Measurements from ENCODE around the gene DNAJC5G.
"Not testable (repeated sequence)": the region's sequence is repeated elsewhere in the genome, so short reads cannot be mapped to it uniquely, and the experiment has no call there.

Gene DNAJC5G

DNA sequence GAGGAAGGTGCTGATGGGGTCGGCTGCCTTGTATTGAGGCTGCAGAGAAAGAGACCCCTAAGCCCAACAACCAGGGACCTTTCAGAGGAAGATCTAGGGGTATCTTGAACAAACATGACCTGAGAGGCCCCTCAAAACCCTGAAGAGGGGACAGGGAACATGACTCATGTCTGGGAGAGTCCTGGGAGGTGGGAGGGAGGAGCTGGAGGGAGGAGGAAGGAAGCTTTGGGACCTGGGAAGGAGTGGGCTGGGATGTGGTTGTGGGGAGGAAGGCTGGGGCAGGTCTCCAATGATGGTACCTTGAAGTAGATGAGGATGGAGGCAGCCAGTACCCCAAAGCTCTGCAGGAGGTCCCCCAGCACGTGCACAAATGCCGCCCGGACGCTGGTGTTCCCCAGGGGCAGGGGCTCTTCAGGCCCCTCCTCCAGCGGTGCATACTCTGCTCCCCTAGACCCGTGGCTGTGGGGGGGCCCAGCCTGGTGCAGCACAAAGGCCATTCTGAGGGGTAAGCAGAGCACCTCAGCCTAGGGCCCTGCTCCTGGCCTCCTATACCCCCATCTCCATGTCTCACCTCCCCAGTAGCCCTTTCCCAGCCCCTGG, 18.3 kb upstream of the DNAJC5G start:
- no peak for TF ChIP-seq POLR2A (IDR thresholded peaks at IDR 0.05; ENCODE audit: low read depth, low read length)
- no peak for TF ChIP-seq TAF1 (IDR thresholded peaks at IDR 0.05; ENCODE audit: borderline replicate concordance, low read depth, low read length)
- TF ChIP-seq POLR2AphosphoS5 (IDR thresholded peaks at IDR 0.05; ENCODE audit: low read depth, low read length) = no peak

DNA sequence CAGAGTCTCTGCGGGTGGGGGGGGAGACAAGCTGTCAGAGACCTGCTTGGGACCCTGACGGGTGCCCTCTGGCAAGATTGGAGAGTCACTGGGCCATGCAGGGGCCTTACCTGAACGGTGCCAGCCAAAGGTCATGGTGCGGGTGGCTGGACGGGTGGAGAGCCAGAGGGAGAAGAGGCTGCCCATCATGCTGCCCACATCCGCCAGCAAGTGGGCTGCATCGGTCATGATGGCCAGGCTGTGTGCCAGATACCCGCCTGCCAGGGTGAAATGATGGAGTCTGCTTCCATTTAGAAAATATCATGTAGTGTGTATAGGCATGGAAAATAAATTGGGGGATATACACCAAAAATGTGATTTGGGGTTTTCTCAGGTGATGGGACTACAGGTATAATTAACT, 17.2 kb upstream of the DNAJC5G start:
- no peak for DNase-seq (ENCODE audit: insufficient read length)
- FAIRE-seq = no peak
- no peak for TF ChIP-seq POLR2AphosphoS5 (IDR thresholded peaks at IDR 0.05; ENCODE audit: low read depth, low read length)
- TF ChIP-seq POLR2A (IDR thresholded peaks at IDR 0.05; ENCODE audit: low read depth, low read length) = no peak
- TF ChIP-seq TAF1 (IDR thresholded peaks at IDR 0.05; ENCODE audit: borderline replicate concordance, low read depth, low read length) = no peak

More for the DNA sequence above, 18.3 kb upstream of the DNAJC5G start:
- no peak for FAIRE-seq
- DNase-seq (ENCODE audit: insufficient read length) = no peak

DNA sequence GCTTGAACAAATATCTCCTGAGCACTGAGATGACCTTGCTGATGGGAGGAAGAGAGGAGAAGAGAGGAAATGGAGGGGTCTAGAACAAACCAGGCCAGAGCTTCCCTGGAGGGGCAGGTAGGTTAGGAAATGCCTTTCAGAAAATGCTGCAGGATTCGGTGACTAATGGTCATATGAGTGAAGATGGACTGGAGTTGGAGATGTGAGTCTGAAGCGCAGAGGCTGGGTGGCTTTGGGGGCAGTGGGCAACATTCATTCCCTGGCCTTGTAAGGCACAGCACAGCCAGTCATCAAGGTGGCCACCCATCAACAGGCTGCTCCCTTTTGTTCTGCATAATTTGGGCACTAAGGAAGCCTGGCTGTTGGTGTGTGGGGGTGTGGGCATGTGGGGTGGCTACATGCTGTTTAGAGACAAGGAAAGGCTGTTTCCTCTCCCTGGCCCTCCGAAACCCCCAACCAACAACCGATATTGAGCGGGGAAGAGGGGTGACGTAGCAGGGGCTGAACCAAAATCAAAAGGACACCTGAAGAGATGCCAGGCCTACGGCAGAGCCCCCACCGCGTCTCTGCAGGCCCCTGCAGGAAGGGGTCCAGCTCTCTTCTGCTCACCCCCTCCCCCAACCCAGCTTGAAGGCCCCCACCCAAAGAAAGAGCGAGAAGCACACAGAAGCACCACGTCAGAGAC, 13.8 kb upstream of the DNAJC5G start:
- FAIRE-seq = no peak
- no peak for TF ChIP-seq TAF1 (IDR thresholded peaks at IDR 0.05; ENCODE audit: borderline replicate concordance, low read depth, low read length)

DNA sequence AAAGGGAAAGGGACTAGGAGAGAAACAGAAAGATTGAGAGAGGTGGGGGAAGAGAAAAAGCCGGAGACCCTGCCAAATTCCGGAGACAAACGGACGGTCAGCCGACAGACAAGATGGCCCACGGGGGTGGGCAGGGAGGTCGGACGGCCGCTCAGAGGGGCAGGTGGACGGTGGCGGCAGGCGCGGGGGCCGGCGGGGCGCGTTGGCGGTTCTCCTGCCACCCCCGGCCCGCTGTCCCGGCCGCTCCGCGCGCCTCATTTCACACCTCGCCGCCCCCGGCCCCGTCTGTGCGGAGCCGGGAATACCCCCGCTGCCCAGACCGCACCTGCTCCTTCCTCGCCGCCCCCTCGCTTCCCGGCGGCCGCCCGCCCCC, 13.3 kb upstream of the DNAJC5G start:
- DNase-seq (ENCODE audit: insufficient read length) = no peak
- TF ChIP-seq POLR2A (IDR thresholded peaks at IDR 0.05; ENCODE audit: low read depth, low read length) (no peak), POLR2AphosphoS5 (IDR thresholded peaks at IDR 0.05; ENCODE audit: low read depth, low read length) (no peak), TAF1 (IDR thresholded peaks at IDR 0.05; ENCODE audit: borderline replicate concordance, low read depth, low read length) (no peak)
- no peak for FAIRE-seq

More for the DNA sequence above, 13.8 kb upstream of the DNAJC5G start:
- DNase-seq (ENCODE audit: insufficient read length) = no peak

DNA sequence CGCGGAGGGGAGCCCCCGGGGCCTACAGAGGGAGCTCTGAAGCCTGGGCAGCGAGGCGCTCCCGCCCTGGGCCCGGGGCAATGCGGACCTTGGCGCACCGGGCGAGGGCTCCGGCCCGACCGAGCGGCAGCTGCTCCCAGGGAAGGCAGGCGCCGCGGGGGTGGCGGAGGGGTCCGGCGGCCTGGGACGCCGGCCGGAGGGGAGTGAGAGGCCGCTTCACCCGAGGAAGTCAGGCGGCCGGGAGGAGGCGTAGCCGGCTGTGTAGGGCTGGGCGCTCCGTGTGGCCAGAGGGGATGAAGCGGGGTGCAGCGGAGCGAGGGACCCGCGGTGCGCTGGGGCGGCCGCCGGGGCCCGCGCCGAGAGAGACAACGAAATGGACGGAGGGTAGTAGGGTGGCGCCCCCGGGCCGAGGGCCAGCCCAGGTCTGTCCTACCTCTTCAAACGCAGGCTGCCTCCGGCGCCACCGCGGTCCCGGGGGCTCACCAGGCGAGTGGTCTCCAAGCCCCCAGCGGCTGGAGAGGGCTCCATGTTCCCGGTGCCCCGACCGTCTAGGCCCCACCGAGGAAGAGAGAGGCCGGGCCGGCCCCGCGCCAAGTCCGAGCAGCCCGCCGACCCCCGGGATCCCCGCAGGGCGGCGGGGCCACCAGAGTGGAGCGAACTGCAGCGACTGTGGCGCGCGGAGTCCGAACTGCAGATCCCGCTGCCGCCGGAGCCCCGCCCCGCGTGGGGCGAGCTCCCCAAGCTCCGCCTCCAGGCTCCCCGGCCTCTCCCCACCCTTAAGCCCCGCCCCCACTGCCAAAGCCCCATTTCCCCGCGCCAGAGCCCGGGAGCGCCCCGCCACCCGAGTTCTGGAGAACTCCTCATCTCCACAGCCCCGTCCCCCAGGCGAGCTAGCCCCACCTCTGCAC, 12.6 kb upstream of the DNAJC5G start, which contains the start of gene SLC30A3:
TSS of gene SLC30A3 (minus strand) at position 669 of the 908 bp plus-strand sequence. CDS start at position 528, 141 bp downstream.
- FAIRE-seq (peak; percentile 21), DNase-seq (ENCODE audit: insufficient read length) (peak; percentile 92)
- TF ChIP-seq TAF1 (IDR thresholded peaks at IDR 0.05; ENCODE audit: borderline replicate concordance, low read depth, low read length) = no peak
- TF ChIP-seq POLR2AphosphoS5 (IDR thresholded peaks at IDR 0.05; ENCODE audit: low read depth, low read length) = no peak
- no peak for TF ChIP-seq POLR2A (IDR thresholded peaks at IDR 0.05; ENCODE audit: low read depth, low read length)

DNA sequence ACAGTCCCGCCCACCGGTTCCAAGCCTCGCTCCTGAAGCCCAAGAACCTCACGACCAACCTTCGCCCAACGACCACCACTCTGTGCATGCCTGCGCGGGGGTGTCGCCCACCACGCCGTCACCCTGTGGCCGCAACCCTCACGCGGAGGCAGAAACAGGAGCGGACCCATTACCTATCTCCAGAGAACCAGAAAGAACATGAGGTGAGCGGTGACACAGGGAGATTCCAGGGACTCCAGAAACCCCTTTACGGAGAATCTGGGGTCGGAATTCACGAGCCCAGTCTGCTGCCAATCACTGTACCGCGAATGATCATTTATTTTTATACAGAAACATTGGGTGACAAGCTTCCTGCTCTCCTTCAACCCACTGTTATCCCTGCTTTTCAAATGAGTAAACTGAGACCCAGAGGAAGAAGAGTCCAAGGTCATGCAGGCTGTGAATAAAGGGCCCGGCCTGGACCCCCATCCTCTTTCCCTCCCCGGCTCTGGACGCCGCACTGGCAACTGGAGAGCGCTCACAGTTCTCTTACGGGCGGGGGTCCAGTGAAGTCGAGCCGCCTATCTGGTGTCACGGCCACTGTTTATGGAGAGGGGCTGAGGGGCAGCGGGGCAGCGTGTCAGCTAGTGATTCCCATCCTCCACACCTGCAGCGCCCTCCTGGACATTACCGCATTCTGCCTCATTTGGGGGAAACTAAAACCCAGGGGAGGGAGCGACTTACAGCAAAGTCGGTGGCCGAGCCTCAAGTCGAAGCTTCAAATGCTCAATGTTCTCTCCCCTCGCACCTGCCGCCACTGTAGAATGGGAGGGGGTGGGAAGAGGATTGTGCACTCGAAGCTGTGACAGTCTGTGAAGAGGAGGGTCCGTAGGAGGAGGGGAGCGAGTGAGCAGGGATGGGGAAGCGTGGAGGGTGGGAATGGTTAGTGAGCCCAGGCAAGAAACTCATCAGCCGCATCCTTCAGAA, 11.7 kb upstream of the DNAJC5G start:
- DNase-seq (ENCODE audit: insufficient read length) = no peak

DNA sequence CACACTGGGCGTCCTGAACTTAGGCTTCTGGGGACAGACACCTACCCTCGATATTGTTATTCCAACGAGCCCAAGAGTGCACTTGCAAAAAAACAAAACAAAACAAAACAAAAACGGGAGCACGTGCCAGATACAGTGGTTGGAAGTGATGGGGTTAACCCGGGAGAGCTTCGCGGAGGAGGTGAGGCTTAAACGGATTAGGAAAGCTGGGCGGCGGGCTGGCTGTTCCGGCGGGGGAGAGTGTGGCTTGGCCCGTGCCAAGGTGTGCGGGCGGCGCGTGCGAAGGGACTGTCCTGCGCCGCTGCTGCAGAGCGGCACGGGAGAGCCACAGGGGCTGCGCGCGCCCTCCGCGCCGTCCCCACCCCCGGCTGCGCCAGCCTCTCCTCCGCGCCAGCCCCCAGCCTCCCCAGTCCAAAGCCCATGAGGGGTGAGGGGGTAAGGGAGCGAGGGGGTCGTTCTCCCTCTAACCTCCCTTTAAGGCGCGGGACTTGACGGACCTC, 10.9 kb upstream of the DNAJC5G start:
- FAIRE-seq = no peak

More for the DNA sequence above, 11.7 kb upstream of the DNAJC5G start:
- FAIRE-seq = no peak
- TF ChIP-seq POLR2A (IDR thresholded peaks at IDR 0.05; ENCODE audit: low read depth, low read length) (no peak), TAF1 (IDR thresholded peaks at IDR 0.05; ENCODE audit: borderline replicate concordance, low read depth, low read length) (no peak), POLR2AphosphoS5 (IDR thresholded peaks at IDR 0.05; ENCODE audit: low read depth, low read length) (no peak)

DNA sequence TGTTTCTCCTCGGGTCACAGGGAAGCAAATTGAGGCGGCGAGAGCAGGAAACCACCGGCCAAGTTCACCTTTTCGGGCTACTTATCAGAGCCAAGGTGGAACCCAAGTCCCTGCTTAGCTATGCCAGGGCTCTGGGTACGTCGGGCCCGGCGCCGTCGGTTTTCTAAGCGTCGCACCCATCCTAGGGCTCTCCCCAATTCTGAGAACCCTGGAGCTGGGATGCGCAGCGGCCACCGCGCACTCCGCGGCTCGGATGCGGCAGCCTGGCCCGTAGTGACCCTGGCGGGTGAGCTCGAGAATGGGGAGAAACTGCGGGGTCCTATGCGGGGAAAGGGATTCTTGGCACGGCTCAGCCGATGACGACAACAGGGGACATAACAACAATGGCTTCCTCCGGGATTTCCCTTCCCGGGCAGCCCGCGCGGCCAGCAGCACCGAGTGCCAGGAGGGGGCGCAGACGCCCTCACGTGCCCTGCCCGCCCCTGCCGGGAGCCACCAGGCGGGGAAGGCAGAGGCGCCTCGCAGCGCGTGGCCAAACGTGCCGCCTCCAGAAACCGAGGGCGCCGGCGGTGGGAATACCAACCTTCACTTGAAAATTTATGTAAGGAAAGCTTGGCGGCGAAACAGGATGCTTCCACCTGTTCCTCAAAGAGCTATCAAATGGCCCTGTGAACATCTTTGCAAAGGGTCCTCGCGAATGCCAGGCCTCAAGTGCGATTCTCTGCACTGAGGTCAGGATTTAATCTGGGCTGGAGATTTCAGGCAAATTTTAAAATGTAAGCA, 10.3 kb upstream of the DNAJC5G start:
- peak; percentile 69 for DNase-seq (ENCODE audit: insufficient read length)

More for the DNA sequence above, 10.9 kb upstream of the DNAJC5G start:
- no peak for DNase-seq (ENCODE audit: insufficient read length)
- TF ChIP-seq POLR2A (IDR thresholded peaks at IDR 0.05; ENCODE audit: low read depth, low read length) = no peak
- no peak for TF ChIP-seq POLR2AphosphoS5 (IDR thresholded peaks at IDR 0.05; ENCODE audit: low read depth, low read length)
- no peak for TF ChIP-seq TAF1 (IDR thresholded peaks at IDR 0.05; ENCODE audit: borderline replicate concordance, low read depth, low read length)

DNA sequence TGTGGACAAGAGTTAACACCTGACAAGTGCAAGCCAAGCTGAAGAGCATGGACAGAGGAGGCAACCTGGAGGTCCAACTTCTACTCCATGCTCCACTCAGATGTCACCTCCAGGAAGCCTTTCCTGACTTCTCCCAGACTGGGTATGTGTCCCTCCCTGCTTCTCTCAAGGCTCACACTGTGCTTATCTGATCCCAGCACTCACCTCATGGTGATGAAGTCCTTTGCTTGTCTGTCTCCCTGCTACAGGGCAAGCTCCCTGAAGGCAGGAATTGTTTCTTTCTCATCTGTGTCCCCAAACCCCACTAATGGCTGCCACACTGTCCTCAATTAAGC, 9.7 kb upstream of the DNAJC5G start:
- TF ChIP-seq TAF1 (IDR thresholded peaks at IDR 0.05; ENCODE audit: borderline replicate concordance, low read depth, low read length) (no peak), POLR2AphosphoS5 (IDR thresholded peaks at IDR 0.05; ENCODE audit: low read depth, low read length) (no peak), POLR2A (IDR thresholded peaks at IDR 0.05; ENCODE audit: low read depth, low read length) (no peak)
- FAIRE-seq (no peak), DNase-seq (ENCODE audit: insufficient read length) (no peak)

More for the DNA sequence above, 10.3 kb upstream of the DNAJC5G start:
- TF ChIP-seq POLR2A (IDR thresholded peaks at IDR 0.05; ENCODE audit: low read depth, low read length) = no peak
- TF ChIP-seq TAF1 (IDR thresholded peaks at IDR 0.05; ENCODE audit: borderline replicate concordance, low read depth, low read length) = no peak
- no peak for TF ChIP-seq POLR2AphosphoS5 (IDR thresholded peaks at IDR 0.05; ENCODE audit: low read depth, low read length)
- FAIRE-seq = no peak

DNA sequence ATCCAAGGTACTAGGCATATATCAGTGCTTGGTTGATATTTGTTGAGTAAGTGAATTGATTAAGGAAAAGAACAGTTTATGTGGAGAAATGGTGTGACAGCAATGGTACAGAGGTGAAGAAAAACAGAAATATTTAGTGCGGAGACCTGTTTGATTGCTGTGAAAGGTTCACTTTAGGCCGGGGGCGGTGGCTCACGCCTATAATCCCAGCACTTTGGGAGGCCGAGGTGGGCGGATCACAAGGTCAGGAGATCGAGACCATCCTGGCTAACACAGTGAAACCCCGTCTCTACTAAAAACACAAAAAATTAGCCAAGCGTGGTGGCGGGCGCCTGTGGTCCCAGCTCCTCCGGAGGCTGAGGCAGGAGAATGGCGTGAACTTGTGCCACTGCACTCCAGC, 6.9 kb upstream of the DNAJC5G start:
- DNase-seq (ENCODE audit: insufficient read length); FAIRE-seq: not testable (repeated sequence)

Measured in GM12892 (cell line).